Measurements from ENCODE around the gene CIDEA.

GRCh38 chr18:12256951-12257350 is 2.8 kb downstream of the CIDEA start:
- TF ChIP-seq RARB (CRISPR knock-in tag; IDR thresholded peaks at IDR 0.05) (no peak), ZFP3 (CRISPR knock-in tag; IDR thresholded peaks at IDR 0.05) (no peak), POU6F1 (CRISPR knock-in tag; IDR thresholded peaks at IDR 0.05; ENCODE audit: borderline replicate concordance, low read depth) (no peak), SNAI2 (CRISPR knock-in tag; IDR thresholded peaks at IDR 0.05) (no peak)
